ENCODE measurements around the gene ZBTB40.

Gene ZBTB40

GRCh38 chr1:22473952-22474351 lies 22.3 kb downstream of the ZBTB40 start:
- DNase-seq = no peak
- Histone ChIP-seq H3K4me1 (ENCODE audit: low read length) (no peaks in the 10 kb centered on the region), H3F3A (ENCODE audit: insufficient read depth, low read length) (no peaks in the 10 kb centered on the region), H3K9me3 (replicated peaks; ENCODE audit: insufficient read depth, low read length) (no peaks in the 10 kb centered on the region), H3K4me2 (ENCODE audit: low read depth, low read length) (no peak overlapping the region), H3K27me3 (replicated peaks; ENCODE audit: insufficient read depth, low read length) (no peaks in the 10 kb centered on the region), H3K36me3 (replicated peaks; ENCODE audit: insufficient read depth, low read length) (no peaks in the 10 kb centered on the region), H3K27ac (ENCODE audit: low read length) (no peak overlapping the region), H3K79me2 (ENCODE audit: low read length) (peaks cover 83% of the 10 kb centered on the region), H3K9me2 (replicated peaks; ENCODE audit: insufficient read depth, low read length) (no peaks in the 10 kb centered on the region), H3K4me3 (ENCODE audit: low read length) (no peak overlapping the region), H2AFZ (ENCODE audit: low read length) (no peak overlapping the region), H3K9ac (ENCODE audit: low read length) (no peak overlapping the region), H4K20me1 (ENCODE audit: insufficient read depth, low read length) (no peaks in the 10 kb centered on the region)
- TF ChIP-seq CTCF (IDR thresholded peaks at IDR 0.05; ENCODE audit: low read length) (no peak), EZH2 (optimal IDR thresholded peaks at IDR 0.05; ENCODE audit: low read depth, low read length) (no peak), EZH2phosphoT487 (IDR thresholded peaks at IDR 0.05; ENCODE audit: low read length) (no peak)

GRCh38 chr1:22476566-22476965 lies 24.9 kb downstream of the ZBTB40 start:
- Histone ChIP-seq H3K4me2 (ENCODE audit: low read depth, low read length) (no peak overlapping the region), H3K4me1 (ENCODE audit: low read length) (no peaks in the 10 kb centered on the region), H3K36me3 (replicated peaks; ENCODE audit: insufficient read depth, low read length) (no peaks in the 10 kb centered on the region), H3K9ac (ENCODE audit: low read length) (no peak overlapping the region), H3K27me3 (replicated peaks; ENCODE audit: insufficient read depth, low read length) (no peaks in the 10 kb centered on the region), H3F3A (ENCODE audit: insufficient read depth, low read length) (no peaks in the 10 kb centered on the region), H2AFZ (ENCODE audit: low read length) (no peak overlapping the region), H3K9me3 (replicated peaks; ENCODE audit: insufficient read depth, low read length) (no peaks in the 10 kb centered on the region), H4K20me1 (ENCODE audit: insufficient read depth, low read length) (no peaks in the 10 kb centered on the region), H3K27ac (ENCODE audit: low read length) (no peak overlapping the region), H3K79me2 (ENCODE audit: low read length) (peaks cover 81% of the 10 kb centered on the region), H3K4me3 (ENCODE audit: low read length) (no peak overlapping the region), H3K9me2 (replicated peaks; ENCODE audit: insufficient read depth, low read length) (no peaks in the 10 kb centered on the region)
- TF ChIP-seq CTCF (IDR thresholded peaks at IDR 0.05; ENCODE audit: low read length) (no peak), EZH2phosphoT487 (IDR thresholded peaks at IDR 0.05; ENCODE audit: low read length) (no peak), EZH2 (optimal IDR thresholded peaks at IDR 0.05; ENCODE audit: low read depth, low read length) (no peak)
- no peak for DNase-seq

GRCh38 chr1:22483121-22483520 lies 31.5 kb downstream of the ZBTB40 start:
- H3K27me3 ChIP-seq (replicated peaks; ENCODE audit: insufficient read depth, low read length) = no peaks in the 10 kb centered on the region
- H3K9ac ChIP-seq (ENCODE audit: low read length) = no peak overlapping the region
- H3K4me2 ChIP-seq (ENCODE audit: low read depth, low read length) = no peak overlapping the region
- peaks cover 84% of the 10 kb centered on the region for H3K79me2 ChIP-seq (ENCODE audit: low read length)
- H3F3A ChIP-seq (ENCODE audit: insufficient read depth, low read length) = no peaks in the 10 kb centered on the region
- no peak overlapping the region for H3K27ac ChIP-seq (ENCODE audit: low read length)
- DNase-seq = no peak
- H2AFZ ChIP-seq (ENCODE audit: low read length) = no peak overlapping the region
- no peaks in the 10 kb centered on the region for H3K9me3 ChIP-seq (replicated peaks; ENCODE audit: insufficient read depth, low read length)
- no peak overlapping the region for H3K4me3 ChIP-seq (ENCODE audit: low read length)
- no peaks in the 10 kb centered on the region for H3K36me3 ChIP-seq (replicated peaks; ENCODE audit: insufficient read depth, low read length)
- TF ChIP-seq CTCF (IDR thresholded peaks at IDR 0.05; ENCODE audit: low read length) (no peak), EZH2phosphoT487 (IDR thresholded peaks at IDR 0.05; ENCODE audit: low read length) (no peak), EZH2 (optimal IDR thresholded peaks at IDR 0.05; ENCODE audit: low read depth, low read length) (no peak)
- no peaks in the 10 kb centered on the region for H3K4me1 ChIP-seq (ENCODE audit: low read length)
- H3K9me2 ChIP-seq (replicated peaks; ENCODE audit: insufficient read depth, low read length) = no peaks in the 10 kb centered on the region
- H4K20me1 ChIP-seq (ENCODE audit: insufficient read depth, low read length) = no peaks in the 10 kb centered on the region
